SK-N-SH treated with all-trans-retinoic acid at 6 μM for 48 hours (cell line): ENCODE results near the gene TSPAN18.

ENCODE experiments used
- ATAC-seq: fragments of 200-7000 bp; cut with Tn5 transposase; 3 replicates; pipeline ENCODE4 v1.9.1; 2020; ENCODE audit warnings: mild to moderate bottlenecking, moderate library complexity
- ARNTL ChIP-seq: fragments of 450-650 bp; formaldehyde crosslinking; IDR thresholded peaks from 2 replicates; pipeline ENCODE4 v1.5.0; 2020; ENCODE audit warnings: low read depth, mild to moderate bottlenecking, moderate library complexity, borderline replicate concordance
- BACH2 ChIP-seq: fragments of 250-450 bp; sonication (Bioruptor Pico); IDR thresholded peaks from 2 replicates; pipeline ENCODE4 v1.9.0; 2021; ENCODE audit warnings: mild to moderate bottlenecking, borderline replicate concordance
- CREB5 ChIP-seq: fragments of 250-450 bp; sonication (Bioruptor Pico); IDR thresholded peaks from 2 replicates; pipeline ENCODE4 v1.5.1; 2020; ENCODE audit warnings: low read depth, mild to moderate bottlenecking, moderate library complexity
- ESRRG ChIP-seq: fragments of 250-450 bp; sonication (Bioruptor Pico); IDR thresholded peaks from 2 replicates; pipeline ENCODE4 v1.6.1; 2021; ENCODE audit warnings: mild to moderate bottlenecking
- GLIS3 ChIP-seq: fragments of 250-450 bp; sonication (Bioruptor Pico); IDR thresholded peaks from 2 replicates; pipeline ENCODE4 v1.5.0; 2020; ENCODE audit warnings: mild to moderate bottlenecking, moderate library complexity
- ISL1 ChIP-seq: fragments of 250-450 bp; sonication (Bioruptor Pico); IDR thresholded peaks from 2 replicates; pipeline ENCODE4 v2.1.2; 2022; ENCODE audit warnings: mild to moderate bottlenecking, moderate library complexity
- PPARA ChIP-seq: fragments of 250-450 bp; sonication (Bioruptor Pico); IDR thresholded peaks from 2 replicates; pipeline ENCODE4 v1.5.0; 2020; ENCODE audit warnings: mild to moderate bottlenecking, borderline replicate concordance
- SNAI2 ChIP-seq: fragments of 250-450 bp; sonication (Bioruptor Pico); IDR thresholded peaks from 2 replicates; pipeline ENCODE4 v1.5.0; 2020; ENCODE audit warnings: mild to moderate bottlenecking, moderate library complexity
- TCF4 ChIP-seq: fragments of 250-450 bp; sonication (Bioruptor Pico); IDR thresholded peaks from 2 replicates; pipeline ENCODE4 v1.8.0; 2021; ENCODE audit warnings: mild to moderate bottlenecking, moderate library complexity, borderline replicate concordance
- TSHZ2 ChIP-seq: fragments of 250-450 bp; sonication (Bioruptor Pico); IDR thresholded peaks from 2 replicates; pipeline ENCODE4 v1.5.0; 2020; ENCODE audit warnings: mild to moderate bottlenecking, moderate library complexity
- ZC3H10 ChIP-seq: fragments of 250-450 bp; sonication (Bioruptor Pico); IDR thresholded peaks from 2 replicates; pipeline ENCODE4 v1.5.1; 2021; ENCODE audit warnings: mild to moderate bottlenecking, moderate library complexity
- ZFP3 ChIP-seq: fragments of 250-450 bp; sonication (Bioruptor Pico); IDR thresholded peaks from 2 replicates; pipeline ENCODE4 v1.5.0; 2020; ENCODE audit warnings: mild to moderate bottlenecking, moderate library complexity
- ZFP30 ChIP-seq: fragments of 450-650 bp; formaldehyde crosslinking; IDR thresholded peaks from 2 replicates; pipeline ENCODE4 v1.5.0; 2022; ENCODE audit warnings: mild to moderate bottlenecking, moderate library complexity
- ZNF565 ChIP-seq: fragments of 450-650 bp; formaldehyde crosslinking; conservative IDR thresholded peaks from 2 replicates; pipeline ENCODE4 v1.5.0; 2020; ENCODE audit warnings: low read depth, mild to moderate bottlenecking, moderate library complexity
- ZNF70 ChIP-seq: fragments of 450-650 bp; formaldehyde crosslinking; IDR thresholded peaks from 2 replicates; pipeline ENCODE4 v1.5.0; 2020; ENCODE audit warnings: mild to moderate bottlenecking, moderate library complexity
- ZNF8 ChIP-seq: fragments of 450-650 bp; formaldehyde crosslinking; IDR thresholded peaks from 2 replicates; pipeline ENCODE4 v1.5.0; 2020; ENCODE audit warnings: mild to moderate bottlenecking, moderate library complexity
- TF ChIP-seq, protein P1 (sequence below): fragments of 250-450 bp; sonication (Bioruptor Pico); IDR thresholded peaks from 2 replicates; pipeline ENCODE4 v1.8.0; 2020; ENCODE audit warnings: mild to moderate bottlenecking, moderate library complexity, borderline replicate concordance
- TF ChIP-seq, protein P2 (sequence below): fragments of 250-450 bp; sonication (Bioruptor Pico); IDR thresholded peaks from 2 replicates; pipeline ENCODE4 v1.8.0; 2021; ENCODE audit warnings: low read depth, mild to moderate bottlenecking, moderate library complexity, borderline replicate concordance

Gene TSPAN18

DNA sequence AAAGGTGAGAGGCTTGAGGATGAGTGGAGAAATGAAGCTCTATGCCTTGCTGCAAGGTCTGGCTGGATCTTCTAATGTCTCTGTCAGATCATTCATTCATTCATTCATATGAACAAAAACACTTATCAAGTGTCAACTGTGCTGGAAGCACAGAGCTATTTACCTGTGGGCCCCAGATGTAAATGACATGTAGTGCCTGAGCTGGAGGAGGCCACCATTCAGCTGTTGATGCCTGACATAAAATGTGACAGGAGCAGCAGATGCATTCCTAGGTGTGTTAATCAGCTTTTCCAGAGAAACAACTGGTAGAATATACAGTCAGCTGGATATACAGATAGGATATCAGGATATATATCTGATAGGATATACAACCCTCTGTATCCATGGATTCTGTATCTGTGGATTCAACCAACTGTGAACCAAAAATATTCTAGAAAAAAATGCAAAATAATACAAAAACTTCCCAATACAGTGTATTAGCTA is 44.5 kb downstream of the TSPAN18 start (continued):
- TF ChIP-seq BACH2 (CRISPR knock-in tag) (no peak), ZNF565 (no peak), ESRRG (CRISPR knock-in tag) (no peak), GLIS3 (CRISPR knock-in tag) (no peak), PPARA (CRISPR knock-in tag) (no peak), SNAI2 (CRISPR knock-in tag) (no peak), ARNTL (no peak), ZNF8 (no peak)
- TF ChIP-seq, protein P1, sequence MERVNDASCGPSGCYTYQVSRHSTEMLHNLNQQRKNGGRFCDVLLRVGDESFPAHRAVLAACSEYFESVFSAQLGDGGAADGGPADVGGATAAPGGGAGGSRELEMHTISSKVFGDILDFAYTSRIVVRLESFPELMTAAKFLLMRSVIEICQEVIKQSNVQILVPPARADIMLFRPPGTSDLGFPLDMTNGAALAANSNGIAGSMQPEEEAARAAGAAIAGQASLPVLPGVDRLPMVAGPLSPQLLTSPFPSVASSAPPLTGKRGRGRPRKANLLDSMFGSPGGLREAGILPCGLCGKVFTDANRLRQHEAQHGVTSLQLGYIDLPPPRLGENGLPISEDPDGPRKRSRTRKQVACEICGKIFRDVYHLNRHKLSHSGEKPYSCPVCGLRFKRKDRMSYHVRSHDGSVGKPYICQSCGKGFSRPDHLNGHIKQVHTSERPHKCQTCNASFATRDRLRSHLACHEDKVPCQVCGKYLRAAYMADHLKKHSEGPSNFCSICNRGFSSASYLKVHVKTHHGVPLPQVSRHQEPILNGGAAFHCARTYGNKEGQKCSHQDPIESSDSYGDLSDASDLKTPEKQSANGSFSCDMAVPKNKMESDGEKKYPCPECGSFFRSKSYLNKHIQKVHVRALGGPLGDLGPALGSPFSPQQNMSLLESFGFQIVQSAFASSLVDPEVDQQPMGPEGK (CRISPR knock-in tag) = no peak

DNA sequence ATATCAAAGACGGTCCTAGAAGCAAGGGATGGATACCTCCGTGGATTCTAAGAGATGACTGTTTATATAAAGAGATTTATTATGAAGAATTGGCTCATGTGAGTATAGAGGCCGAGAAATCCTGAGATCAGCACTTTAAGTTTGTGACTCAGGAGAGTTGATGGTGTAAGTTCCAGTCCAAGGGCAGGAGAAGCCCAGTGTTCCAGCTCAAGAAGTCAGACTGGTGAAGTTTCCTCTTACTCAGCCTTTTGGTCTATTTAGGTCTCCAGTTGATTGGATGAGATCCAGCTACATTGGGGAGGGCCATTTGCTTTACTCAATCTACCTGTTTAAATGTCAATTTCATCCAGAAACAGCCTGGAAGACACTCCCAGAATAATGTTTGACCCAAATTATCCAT is 45.1 kb downstream of the TSPAN18 start:
- TF ChIP-seq ZFP30 (CRISPR knock-in tag) (no peak), PPARA (CRISPR knock-in tag) (no peak)
- no peak for ATAC-seq

- TF ChIP-seq ZNF8 = no peak
- no peak for TF ChIP-seq ZNF565
- TF ChIP-seq SNAI2 (CRISPR knock-in tag) = no peak
- no peak for TF ChIP-seq BACH2 (CRISPR knock-in tag)
- TF ChIP-seq, protein P1 (CRISPR knock-in tag) = no peak
- TF ChIP-seq, all 23 proteins: peak for 0
- ATAC-seq = no peak
These were observed 46.7 kb downstream of the TSPAN18 start for GRCh38 chr11:44773351-44773965.

GRCh38 chr11:44774108-44774507 is 47.3 kb downstream of the TSPAN18 start:
- TF ChIP-seq TSHZ2 (0 out of 2 replicates have a peak, but pooled peaks have one; percentile 10), CREB5 (no peak), TCF4 (CRISPR knock-in tag) (no peak; the same call in 1 of the 2 replicates), ZNF70 (CRISPR knock-in tag) (no peak), ARNTL (no peak)
- 0 out of 3 replicates have a peak, but pooled peaks have one; percentile 13 for ATAC-seq

DNA sequence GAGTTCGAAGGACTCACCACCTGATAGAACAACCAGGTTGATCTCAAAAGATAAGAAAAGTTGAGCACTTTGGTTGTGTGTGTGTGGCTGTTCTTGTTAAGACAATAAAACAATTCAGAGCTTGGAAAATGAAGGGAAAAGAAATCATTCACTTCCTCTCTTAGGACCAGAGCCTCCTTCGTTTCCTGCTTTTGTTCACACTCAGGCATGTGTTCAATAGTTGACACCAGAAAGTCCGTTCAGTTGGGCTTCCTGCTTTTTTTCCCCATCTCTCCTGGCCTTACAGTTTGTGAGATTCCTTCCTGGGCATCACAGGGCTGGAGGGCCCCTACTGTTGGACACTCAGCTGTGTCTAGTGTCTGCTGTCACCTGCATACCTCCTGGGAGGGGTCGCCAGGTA is 48.0 kb downstream of the TSPAN18 start:
- no peak for ATAC-seq
- TF ChIP-seq, protein P2, sequence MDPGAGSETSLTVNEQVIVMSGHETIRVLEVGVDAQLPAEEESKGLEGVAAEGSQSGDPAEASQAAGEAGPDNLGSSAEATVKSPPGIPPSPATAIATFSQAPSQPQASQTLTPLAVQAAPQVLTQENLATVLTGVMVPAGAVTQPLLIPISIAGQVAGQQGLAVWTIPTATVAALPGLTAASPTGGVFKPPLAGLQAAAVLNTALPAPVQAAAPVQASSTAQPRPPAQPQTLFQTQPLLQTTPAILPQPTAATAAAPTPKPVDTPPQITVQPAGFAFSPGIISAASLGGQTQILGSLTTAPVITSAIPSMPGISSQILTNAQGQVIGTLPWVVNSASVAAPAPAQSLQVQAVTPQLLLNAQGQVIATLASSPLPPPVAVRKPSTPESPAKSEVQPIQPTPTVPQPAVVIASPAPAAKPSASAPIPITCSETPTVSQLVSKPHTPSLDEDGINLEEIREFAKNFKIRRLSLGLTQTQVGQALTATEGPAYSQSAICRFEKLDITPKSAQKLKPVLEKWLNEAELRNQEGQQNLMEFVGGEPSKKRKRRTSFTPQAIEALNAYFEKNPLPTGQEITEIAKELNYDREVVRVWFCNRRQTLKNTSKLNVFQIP (CRISPR knock-in tag) = no peak
- no peak for TF ChIP-seq ZNF565
- TF ChIP-seq PPARA (CRISPR knock-in tag) = no peak
- no peak for TF ChIP-seq TSHZ2
- no peak for TF ChIP-seq ZNF70 (CRISPR knock-in tag)
- TF ChIP-seq ISL1 (CRISPR knock-in tag) = no peak
- TF ChIP-seq ZFP3 (CRISPR knock-in tag) = no peak
- no peak for TF ChIP-seq ARNTL
- no peak for TF ChIP-seq ZC3H10 (CRISPR knock-in tag)
- no peak for TF ChIP-seq CREB5
